ENCODE results near the gene ACADS. TPM values are rescaled to one million over a fixed set of nuclear protein-coding genes. Genes with fewer than 3 reads are reported as not detected.
A peak's percentile ranks its signal among the peaks of the same experiment; 100 is the strongest.

The ACADS gene
- total RNA-seq, 4 donors from 2014 or later = 11.3 to 30.9 (median 19.6) TPM

DNA sequence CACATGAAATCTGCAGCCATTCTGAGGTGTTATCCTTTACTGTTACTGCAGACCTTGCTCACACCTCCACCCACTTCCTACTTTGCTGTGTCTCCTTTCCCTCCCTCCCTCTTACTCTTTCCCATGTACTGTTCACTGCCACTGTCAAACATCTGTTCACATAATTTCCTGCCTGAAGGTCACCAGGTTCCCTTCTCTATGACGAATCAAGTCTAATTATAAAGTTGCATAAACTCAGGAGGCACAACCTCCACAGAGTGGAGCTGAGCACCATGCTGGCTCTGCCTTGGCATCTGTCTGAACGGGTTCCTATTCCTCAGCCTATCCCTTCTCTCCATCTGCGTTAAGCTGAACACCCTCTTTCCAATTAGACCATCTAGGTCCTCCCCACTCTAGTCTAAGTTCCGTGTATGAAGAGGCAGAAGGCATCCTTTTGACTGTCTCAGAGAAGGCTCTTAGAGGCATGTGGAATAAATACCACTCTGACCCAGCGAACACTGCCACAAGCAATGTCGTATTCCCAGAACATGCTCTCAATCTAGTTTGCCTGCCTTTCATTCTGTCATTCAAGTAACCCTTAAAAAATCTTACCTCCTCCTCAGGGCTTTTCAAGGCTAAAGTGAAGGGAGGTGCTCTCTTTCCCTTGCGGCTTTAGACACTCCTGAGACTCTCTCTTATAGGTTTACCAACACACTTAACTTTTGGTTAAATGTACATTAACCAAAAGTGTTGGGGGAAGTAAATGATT, 48.7 kb downstream of the ACADS start:
- DNase-seq = no peak
- Histone ChIP-seq H3K4me1 (no peaks in the 10 kb centered on the region), H3K4me3 (no peak overlapping the region), H3K9me3 (no peaks in the 10 kb centered on the region), H3K27me3 (no peaks in the 10 kb centered on the region), H3K27ac (no peak overlapping the region), H3K36me3 (peaks cover 0 to 97% (median 3%) of the 10 kb centered on the region in 3 donors)
- WGBS, 2 donors = 85 to 86% methylated on average over 7 of the region's 7 CpGs
- intact Hi-C loops (cut with DNase I) = no loop called here
- TF ChIP-seq POLR2A (IDR thresholded peaks at IDR 0.05) (no peak), CTCF (IDR thresholded peaks at IDR 0.05) (no peak)

GRCh38 chr12:120775862-120776552, 50.4 kb downstream of the ACADS start:
- H3K4me1 ChIP-seq = no peaks in the 10 kb centered on the region
- peaks cover 0 to 97% (median 3%) of the 10 kb centered on the region in 3 donors for H3K36me3 ChIP-seq
- no peak overlapping the region for H3K27ac ChIP-seq
- H3K4me3 ChIP-seq = no peak overlapping the region
- no peaks in the 10 kb centered on the region for H3K9me3 ChIP-seq
- intact Hi-C loops (cut with DNase I) = no loop called here
- H3K27me3 ChIP-seq = no peaks in the 10 kb centered on the region
- no peak for DNase-seq
- no peak for TF ChIP-seq POLR2A (IDR thresholded peaks at IDR 0.05)
- TF ChIP-seq CTCF (IDR thresholded peaks at IDR 0.05) = peak in 2 of 6 experiments; percentile 19 to 24
- 79 to 90% methylated on average over 7 of the region's 7 CpGs for WGBS, 2 donors

GRCh38 chr12:120783197-120783596, 57.6 kb downstream of the ACADS start:
- 59 to 65% methylated on average over 6 of the region's 6 CpGs for WGBS, 2 donors
- no peak for TF ChIP-seq POLR2A (IDR thresholded peaks at IDR 0.05)
- TF ChIP-seq CTCF (IDR thresholded peaks at IDR 0.05) = no peak
- no peak overlapping the region for H3K4me3 ChIP-seq

DNA sequence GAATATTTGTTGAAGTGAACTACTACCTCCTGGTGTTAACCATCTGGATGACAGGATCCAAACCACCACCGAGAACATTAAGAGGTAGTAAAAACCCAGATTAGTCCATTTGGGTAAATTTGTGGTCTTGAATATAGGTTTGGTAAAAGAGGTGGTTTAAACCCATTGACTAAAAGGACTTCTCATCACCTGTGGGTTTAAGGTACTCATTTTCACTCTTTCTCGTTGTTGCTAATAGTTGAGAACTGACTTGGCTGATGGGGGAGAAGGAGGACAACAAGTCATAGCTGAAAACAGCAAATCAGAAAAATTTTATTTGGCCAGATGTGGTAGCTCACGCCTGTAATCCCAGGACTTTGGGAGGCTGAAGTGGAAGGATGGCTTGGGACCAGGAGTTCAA, 59.2 kb downstream of the ACADS start:
- H3K36me3 ChIP-seq = peaks cover 0 to 78% (median 12%) of the 10 kb centered on the region in 3 donors
- no peak overlapping the region for H3K4me3 ChIP-seq
- H3K4me1 ChIP-seq = peaks cover 0 to 5% (median 0%) of the 10 kb centered on the region in 3 donors
- no peak for DNase-seq
- TF ChIP-seq CTCF (IDR thresholded peaks at IDR 0.05) (no peak), POLR2A (IDR thresholded peaks at IDR 0.05) (no peak)
- intact Hi-C loops (cut with DNase I) = no loop called here
- H3K9me3 ChIP-seq = no peaks in the 10 kb centered on the region
- H3K27me3 ChIP-seq = no peaks in the 10 kb centered on the region
- H3K27ac ChIP-seq = no peak overlapping the region
- WGBS, 2 donors = 81 to 96% methylated on average over 3 of the region's 3 CpGs

More at GRCh38 chr12:120783197-120783596, 57.6 kb downstream of the ACADS start:
- H3K36me3 ChIP-seq = peaks cover 0 to 77% (median 12%) of the 10 kb centered on the region in 3 donors
- peak overlapping the region in 3 of 4 donors; percentile 19 to 38 (median 36) for H3K27ac ChIP-seq
- no peaks in the 10 kb centered on the region for H3K9me3 ChIP-seq
- H3K27me3 ChIP-seq = no peaks in the 10 kb centered on the region
- H3K4me1 ChIP-seq = peaks cover 0 to 5% (median 0%) of the 10 kb centered on the region in 3 donors
- intact Hi-C loops (cut with DNase I) = no loop called here
- no peak for DNase-seq

- Histone ChIP-seq H3K4me3 (no peak overlapping the region), H3K9me3 (no peaks in the 10 kb centered on the region), H3K4me1 (peaks cover 0 to under 1% (median 0%) of the 10 kb centered on the region in 3 donors), H3K27me3 (no peaks in the 10 kb centered on the region), H3K27ac (no peak overlapping the region), H3K36me3 (peaks cover 0 to 64% (median 7%) of the 10 kb centered on the region in 3 donors)
- TF ChIP-seq CTCF (IDR thresholded peaks at IDR 0.05) (no peak), POLR2A (IDR thresholded peaks at IDR 0.05) (no peak)
- DNase-seq = no peak
- intact Hi-C loops (cut with DNase I) = no loop called here
- 94 to 95% methylated on average over 3 of the region's 3 CpGs for WGBS, 2 donors
These were observed 62.3 kb downstream of the ACADS start for GRCh38 chr12:120787889-120788288.
